Muscle layer of duodenum (tissue), 2 donors: ENCODE data around the gene CDON.

Experiments used
- H3K27ac ChIP-seq: one replicate; pipeline ENCODE4 v1.7.0; 2013; ENCODE audit warnings: mild to moderate bottlenecking, low read length
- H3K27me3 ChIP-seq: one replicate; pipeline ENCODE4 v1.7.0; 2013; ENCODE audit warnings: low read depth, mild to moderate bottlenecking, control low read depth, low read length
- H3K36me3 ChIP-seq, 2 donors: one replicate each; pipeline ENCODE4 v1.7.0; 2013; ENCODE audit warnings: low read length in 2 of 2, control low read depth in 1 of 2, mild to moderate bottlenecking in 1 of 2; ENCODE audit not compliant: insufficient read depth in 2 of 2, control insufficient read depth in 1 of 2
- H3K4me1 ChIP-seq, 2 donors: one replicate each; pipeline ENCODE4 v1.7.0; 2013; ENCODE audit warnings: low read length in 2 of 2, mild to moderate bottlenecking in 2 of 2, control low read depth in 1 of 2, moderate library complexity in 1 of 2; ENCODE audit not compliant: insufficient read depth in 2 of 2, control insufficient read depth in 1 of 2
- H3K4me3 ChIP-seq, 2 donors: one replicate each; pipeline ENCODE4 v1.7.0; 2013; ENCODE audit warnings: low read length in 2 of 2, low read depth in 1 of 2, mild to moderate bottlenecking in 1 of 2
- H3K9me3 ChIP-seq, 2 donors: one replicate each; pipeline ENCODE4 v1.7.0; 2013; ENCODE audit warnings: low read length in 2 of 2, control low read depth in 1 of 2, mild to moderate bottlenecking in 1 of 2; ENCODE audit not compliant: control insufficient read depth in 1 of 2
- donor health status: healthy.

Gene CDON

DNA sequence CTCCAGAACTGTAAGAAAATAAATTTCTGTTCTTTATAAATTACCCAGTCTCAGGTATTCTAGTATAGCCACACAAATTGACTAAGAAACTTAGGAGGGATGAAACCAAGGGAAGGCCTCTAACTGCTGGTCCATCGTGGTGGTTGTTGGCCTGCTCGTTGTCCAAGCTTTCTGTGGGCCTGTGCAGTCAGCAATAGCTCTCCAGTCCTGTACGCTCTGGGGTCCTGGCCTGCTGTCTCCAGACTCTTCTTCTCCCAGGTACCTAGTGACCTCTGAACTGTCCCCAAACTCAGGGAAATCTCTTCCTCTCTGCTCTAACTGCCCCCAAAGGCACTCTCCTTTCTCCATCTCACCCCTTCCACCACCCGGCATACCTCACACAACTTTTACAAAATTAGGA, 122.5 kb downstream of the CDON start:
- Histone ChIP-seq H3K9me3 (no peaks in the 10 kb centered on the region), H3K36me3 (no peaks in the 10 kb centered on the region), H3K27ac (no peak overlapping the region), H3K27me3 (no peaks in the 10 kb centered on the region), H3K4me1 (peaks cover 0 to 37% of the 10 kb centered on the region in 2 donors), H3K4me3 (no peak overlapping the region)

DNA sequence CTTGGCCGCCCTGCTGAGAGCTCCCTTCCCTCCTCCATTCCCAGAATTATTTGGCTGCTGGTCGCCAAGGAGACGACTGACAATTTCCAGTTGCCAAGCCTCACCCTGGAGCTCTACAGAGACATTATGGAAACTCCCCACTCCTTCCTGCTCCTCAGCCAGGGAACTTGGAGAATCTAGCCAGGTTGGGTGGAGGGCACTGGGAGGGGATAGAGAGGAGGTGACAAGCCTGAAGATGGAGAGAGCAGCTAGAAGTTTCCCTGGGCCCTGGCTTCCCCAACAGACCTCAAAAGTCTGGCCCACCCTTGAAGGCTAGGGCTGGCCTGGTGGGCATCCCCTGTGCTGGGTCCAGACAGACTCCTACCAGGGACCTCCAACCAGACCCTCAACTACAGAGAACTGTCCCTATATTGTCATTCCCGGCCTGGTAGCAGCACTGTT, 123.6 kb downstream of the CDON start:
- H3K4me1 ChIP-seq, result peaks cover 0 to 37% of the 10 kb centered on the region in 2 donors
- no peaks in the 10 kb centered on the region for H3K36me3 ChIP-seq
- H3K27me3 ChIP-seq, result no peaks in the 10 kb centered on the region
- H3K4me3 ChIP-seq, result no peak overlapping the region
- no peak overlapping the region for H3K27ac ChIP-seq
- H3K9me3 ChIP-seq, result no peaks in the 10 kb centered on the region

DNA sequence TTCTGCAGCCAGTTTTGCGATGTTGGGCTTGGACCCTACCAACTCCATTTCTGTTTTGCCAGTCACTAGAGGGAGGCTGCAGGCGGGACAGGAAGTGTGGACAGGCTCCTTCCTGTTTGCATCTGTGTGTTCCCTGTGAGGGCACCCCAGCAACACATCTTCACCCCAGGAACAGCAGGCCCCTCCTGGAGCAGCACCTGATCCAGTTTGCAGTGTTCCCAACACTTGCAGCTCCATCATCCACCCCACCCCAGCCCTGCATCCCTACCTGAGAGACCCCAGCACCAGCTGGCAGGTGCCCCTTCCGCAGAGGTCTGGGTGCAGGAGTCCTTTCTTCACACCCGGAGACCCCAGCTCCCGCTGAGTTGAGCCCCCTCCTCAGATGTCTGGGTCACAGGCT, 124.2 kb downstream of the CDON start:
- Histone ChIP-seq H3K27me3 (no peaks in the 10 kb centered on the region), H3K36me3 (no peaks in the 10 kb centered on the region), H3K4me3 (no peak overlapping the region), H3K27ac (no peak overlapping the region), H3K4me1 (peaks cover 0 to 37% of the 10 kb centered on the region in 2 donors), H3K9me3 (no peaks in the 10 kb centered on the region)

DNA sequence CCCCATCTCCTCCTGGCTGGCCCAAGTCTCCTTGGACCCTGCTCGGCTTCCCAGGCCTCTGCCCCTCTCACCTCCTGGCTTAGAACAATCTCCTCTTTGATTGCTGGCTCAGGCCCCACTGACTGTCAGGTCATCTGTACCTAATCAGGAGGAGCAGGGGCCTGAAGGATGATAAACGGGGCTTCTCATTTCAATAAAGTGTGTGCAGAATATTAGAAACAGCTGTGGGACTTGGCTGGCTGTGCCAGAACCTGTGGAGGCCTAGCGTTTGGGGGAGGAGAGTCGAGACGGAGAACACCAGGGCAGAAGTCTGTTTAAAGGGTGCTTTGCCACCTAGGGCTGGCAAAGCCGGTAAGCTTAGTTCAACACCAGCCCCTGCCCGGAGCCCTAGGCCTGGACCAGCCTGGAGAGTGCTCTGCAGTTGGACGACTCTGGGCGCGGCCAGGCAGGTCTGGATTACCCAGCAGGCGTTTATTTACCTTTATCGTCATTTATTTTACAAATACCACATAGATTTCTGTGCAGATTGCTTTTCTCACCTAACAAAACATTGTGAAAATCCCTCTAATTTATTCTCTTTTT, 127.0 kb downstream of the CDON start:
- H3K4me1 ChIP-seq, result peaks cover 0 to 30% of the 10 kb centered on the region in 2 donors
- H3K27me3 ChIP-seq, result no peaks in the 10 kb centered on the region
- H3K4me3 ChIP-seq, result no peak overlapping the region
- H3K36me3 ChIP-seq, result no peaks in the 10 kb centered on the region
- no peaks in the 10 kb centered on the region for H3K9me3 ChIP-seq
- no peak overlapping the region for H3K27ac ChIP-seq

DNA sequence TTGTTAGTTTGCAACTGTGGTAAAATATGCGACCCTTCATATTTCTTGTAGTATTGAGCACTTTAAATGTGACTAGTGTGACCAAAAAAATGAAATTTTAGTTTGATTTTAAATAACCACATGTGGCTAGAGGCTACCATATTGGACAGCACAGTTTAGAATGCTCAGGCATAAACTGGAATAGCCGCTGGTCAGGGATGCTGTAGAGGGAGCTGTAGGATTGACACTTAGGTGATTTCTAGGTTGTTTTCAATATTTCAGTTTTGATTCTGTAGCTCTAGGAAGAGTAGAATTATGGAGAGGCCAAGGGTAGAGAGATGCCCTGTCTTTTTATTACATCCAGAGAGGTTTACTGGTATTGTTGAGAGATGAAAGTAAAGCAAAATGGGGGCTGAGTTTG, 127.6 kb downstream of the CDON start:
- no peaks in the 10 kb centered on the region for H3K36me3 ChIP-seq
- peaks cover 0 to 30% of the 10 kb centered on the region in 2 donors for H3K4me1 ChIP-seq
- H3K4me3 ChIP-seq, result no peak overlapping the region
- no peaks in the 10 kb centered on the region for H3K27me3 ChIP-seq
- no peak overlapping the region for H3K27ac ChIP-seq
- no peaks in the 10 kb centered on the region for H3K9me3 ChIP-seq

DNA sequence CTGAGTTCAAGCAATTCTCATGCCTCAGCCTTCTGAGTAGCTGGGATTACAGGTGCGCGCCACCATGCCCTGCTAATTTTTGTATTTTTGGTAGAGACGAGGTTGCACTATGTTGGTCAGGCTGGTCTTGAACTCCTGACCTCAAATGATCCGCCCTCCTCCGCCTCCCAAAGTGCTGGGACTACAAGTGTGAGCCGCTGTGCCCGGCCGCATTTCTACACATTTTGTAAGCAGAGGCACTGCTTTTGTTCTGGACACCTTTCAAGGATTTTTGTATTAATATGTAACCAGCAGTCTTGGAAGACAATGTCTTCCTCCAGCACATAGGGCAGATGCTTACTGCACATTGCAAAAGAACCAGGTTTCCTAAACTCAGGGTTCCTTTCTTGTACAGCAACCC, 128.2 kb downstream of the CDON start:
- peaks cover 0 to 27% of the 10 kb centered on the region in 2 donors for H3K4me1 ChIP-seq
- H3K27ac ChIP-seq, result no peak overlapping the region
- no peaks in the 10 kb centered on the region for H3K27me3 ChIP-seq
- no peak overlapping the region for H3K4me3 ChIP-seq
- H3K36me3 ChIP-seq, result no peaks in the 10 kb centered on the region
- H3K9me3 ChIP-seq, result no peaks in the 10 kb centered on the region

DNA sequence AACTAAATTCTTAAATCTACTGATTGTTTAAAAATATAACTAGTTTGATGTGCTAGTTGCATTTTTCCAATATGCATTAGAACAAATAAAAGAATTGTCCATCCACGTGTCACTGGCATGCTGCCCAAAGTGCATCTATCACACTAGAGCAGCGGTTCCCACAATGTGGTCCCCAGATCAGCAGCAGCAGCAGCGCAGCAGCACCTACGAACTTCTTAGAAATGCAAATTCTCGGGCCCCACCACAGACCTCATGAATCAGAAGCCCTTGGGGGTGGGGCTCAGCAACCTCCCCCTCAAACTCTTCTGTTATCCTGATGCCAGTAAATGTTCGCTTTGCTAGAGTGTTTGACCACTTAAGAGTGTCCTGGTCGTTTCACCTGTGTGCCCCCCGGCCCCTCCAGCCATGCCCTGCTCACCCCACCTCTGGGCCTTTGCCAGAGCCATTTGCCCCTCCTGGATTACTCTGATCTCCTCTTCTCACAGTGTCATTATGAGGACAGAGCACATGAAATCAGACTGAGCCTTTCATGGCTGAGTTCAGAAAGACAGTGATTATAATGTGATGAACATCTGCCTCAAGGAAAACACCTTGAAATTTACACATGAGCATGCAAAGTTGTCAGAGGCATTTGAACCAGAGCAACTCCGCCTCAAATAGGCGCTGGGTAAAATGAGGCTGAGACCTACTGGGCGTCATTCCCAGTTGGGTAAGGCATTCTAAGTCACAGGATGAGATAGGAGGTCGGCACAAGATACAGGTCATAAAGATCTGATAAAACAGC, 129.4 kb downstream of the CDON start:
- peaks cover 0 to 17% of the 10 kb centered on the region in 2 donors for H3K4me1 ChIP-seq
- H3K9me3 ChIP-seq, result no peaks in the 10 kb centered on the region
- no peak overlapping the region for H3K4me3 ChIP-seq
- no peaks in the 10 kb centered on the region for H3K27me3 ChIP-seq
- no peaks in the 10 kb centered on the region for H3K36me3 ChIP-seq
- no peak overlapping the region for H3K27ac ChIP-seq

DNA sequence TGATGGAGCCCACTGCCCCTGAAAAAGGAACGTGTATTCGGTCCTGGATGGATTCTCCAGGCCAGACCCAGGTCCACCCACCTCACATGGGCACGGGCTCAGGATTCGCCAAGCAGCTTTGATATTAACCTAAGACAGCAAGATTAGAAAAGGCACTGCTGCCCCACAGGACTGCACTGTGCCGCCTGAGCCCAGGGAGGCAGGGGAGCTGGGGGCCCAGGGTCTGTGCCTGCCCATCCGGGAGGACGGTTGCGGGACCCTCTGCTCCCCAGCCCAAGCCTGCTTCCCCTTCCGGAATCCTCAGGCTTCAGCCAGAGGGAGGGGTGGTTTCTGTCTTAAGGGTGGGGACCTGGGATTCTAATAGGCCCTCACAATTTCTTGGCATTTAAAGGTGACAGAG, 130.4 kb downstream of the CDON start:
- H3K4me3 ChIP-seq, result no peak overlapping the region
- H3K4me1 ChIP-seq, result peaks cover 0 to 17% of the 10 kb centered on the region in 2 donors
- H3K36me3 ChIP-seq, result no peaks in the 10 kb centered on the region
- H3K27me3 ChIP-seq, result no peaks in the 10 kb centered on the region
- no peaks in the 10 kb centered on the region for H3K9me3 ChIP-seq
- no peak overlapping the region for H3K27ac ChIP-seq

DNA sequence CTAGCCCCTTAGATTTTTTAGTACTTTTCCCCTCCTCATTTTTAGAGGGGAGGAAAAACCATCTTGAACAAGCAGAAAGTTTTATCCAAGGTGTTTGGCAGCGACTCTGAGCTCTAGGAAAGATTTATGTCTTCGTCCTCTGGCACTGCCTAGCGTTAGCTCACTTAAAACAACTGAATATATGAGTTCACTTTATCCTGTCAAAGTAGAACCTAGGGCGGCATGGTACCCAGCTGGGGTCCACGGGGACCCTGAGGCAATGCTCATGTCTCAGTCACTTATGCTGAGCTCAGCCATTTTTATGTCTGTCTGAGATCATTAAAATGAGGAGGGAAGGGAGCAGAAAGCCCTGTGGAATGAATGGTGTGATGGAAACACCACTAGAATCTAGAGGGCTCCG, 131.0 kb downstream of the CDON start:
- Histone ChIP-seq H3K27me3 (no peaks in the 10 kb centered on the region), H3K9me3 (no peaks in the 10 kb centered on the region), H3K36me3 (no peaks in the 10 kb centered on the region), H3K4me3 (no peak overlapping the region), H3K27ac (no peak overlapping the region), H3K4me1 (peaks cover 0 to 17% of the 10 kb centered on the region in 2 donors)

DNA sequence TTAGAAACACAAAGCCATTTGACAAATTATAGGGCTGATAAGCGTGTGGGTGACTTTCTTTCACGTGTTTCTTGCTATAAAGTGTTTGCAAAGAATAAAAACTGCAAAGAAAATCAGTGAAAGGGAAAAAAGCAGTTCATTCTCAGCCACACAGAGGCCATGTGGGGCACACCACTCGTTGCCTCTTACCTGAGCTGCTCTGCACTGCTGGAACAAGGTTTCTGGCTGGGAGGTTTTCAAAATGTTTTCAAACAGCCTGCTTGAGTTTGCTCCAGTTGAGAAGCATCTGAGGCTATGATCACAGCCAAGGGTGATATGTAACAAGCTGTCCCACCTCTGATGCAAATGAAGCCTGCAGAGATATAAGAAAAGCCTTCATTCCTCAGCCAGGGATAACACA, 131.6 kb downstream of the CDON start:
- H3K36me3 ChIP-seq, result no peaks in the 10 kb centered on the region
- no peaks in the 10 kb centered on the region for H3K9me3 ChIP-seq
- no peak overlapping the region for H3K4me3 ChIP-seq
- no peak overlapping the region for H3K27ac ChIP-seq
- H3K27me3 ChIP-seq, result no peaks in the 10 kb centered on the region
- peaks cover 0 to 18% of the 10 kb centered on the region in 2 donors for H3K4me1 ChIP-seq

DNA sequence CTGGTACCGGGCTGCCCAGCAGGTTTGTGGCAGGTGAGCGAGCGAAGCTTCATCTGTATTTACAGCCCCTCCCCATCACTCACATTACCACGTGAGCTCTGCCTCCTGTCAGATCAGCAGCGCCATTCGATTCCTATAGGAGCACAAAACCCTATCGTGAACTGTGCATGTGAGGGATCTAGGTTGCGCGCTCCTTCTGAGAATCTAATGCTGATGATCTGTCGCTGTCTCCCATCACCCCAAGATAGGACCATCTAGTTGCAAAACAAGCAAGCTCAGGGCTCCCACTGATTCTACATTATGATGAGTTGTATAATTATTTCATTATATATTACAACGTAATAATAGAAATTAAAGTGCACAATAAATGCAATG, 132.6 kb downstream of the CDON start:
- H3K4me1 ChIP-seq, result peaks cover 3 to 20% of the 10 kb centered on the region in 2 donors
- no peak overlapping the region for H3K27ac ChIP-seq
- H3K27me3 ChIP-seq, result no peaks in the 10 kb centered on the region

More for the DNA sequence above, 132.6 kb downstream of the CDON start:
- Histone ChIP-seq H3K36me3 (no peaks in the 10 kb centered on the region), H3K9me3 (no peaks in the 10 kb centered on the region), H3K4me3 (no peak overlapping the region)
